Measurements from ENCODE around the gene USP10. TPM values are rescaled to one million over a fixed set of nuclear protein-coding genes. Genes with fewer than 3 reads are reported as not detected.

The USP10 gene
- total and polyA plus RNA-seq, 2 donors (not counting 1 experiment from before 2014, with no cell fraction given), result 48.9 to 134 TPM

DNA sequence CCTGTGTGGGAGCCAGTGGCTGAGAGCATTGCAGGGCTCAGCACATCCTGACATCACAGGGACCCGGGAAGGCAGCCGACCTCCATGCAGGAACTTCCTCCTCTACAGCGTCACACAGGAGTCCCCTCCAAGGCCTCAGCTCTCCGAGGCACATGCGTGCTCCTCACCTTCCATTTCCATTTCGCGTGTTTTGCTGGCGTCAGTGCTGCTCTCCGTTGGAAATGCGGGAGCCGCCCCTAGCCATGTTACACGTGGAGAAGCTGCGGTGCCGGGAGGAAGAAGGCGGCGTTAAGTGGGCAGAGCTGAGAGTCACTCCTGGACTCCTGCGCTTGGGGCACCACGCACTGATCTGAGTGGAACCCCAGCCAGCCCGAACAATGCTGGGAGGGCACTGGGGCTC is 94.8 kb downstream of the USP10 start:
- DNase-seq (no peak), ATAC-seq (ENCODE audit: low read depth) (no peak)
- ChIA-PET CTCF (no interaction called here), POLR2A (no interaction called here)
- Histone ChIP-seq H3K9ac (ENCODE audit: low read length) (no peak overlapping the region), H3K4me1 (ENCODE audit: control insufficient read depth in 2 of 2, insufficient read depth in 2 of 2, low read length in 2 of 2) (no peaks in the 10 kb centered on the region), H2AFZ (ENCODE audit: insufficient read depth, low read depth, low read length, poor library complexity, severe bottlenecking) (no peak overlapping the region), H3K4me3 (ENCODE audit: control extremely low read depth in 1 of 5, extremely low read depth in 1 of 5, insufficient read depth in 1 of 5, low read depth in 2 of 5, low read length in 4 of 5) (no peak overlapping the region), H3K27me3 (replicated peaks in 1 of 4; ENCODE audit: control extremely low read depth in 1 of 4, control insufficient read depth in 3 of 4, insufficient read depth in 4 of 4, low read length in 3 of 4) (no peaks in the 10 kb centered on the region), H3K36me3 (replicated peaks in 1 of 2; ENCODE audit: control extremely low read depth in 1 of 2, control insufficient read depth in 1 of 2, extremely low read depth in 1 of 2, insufficient read depth in 2 of 2, low read length in 1 of 2) (no peaks in the 10 kb centered on the region), H3K9me3 (ENCODE audit: control extremely low read depth in 1 of 3, control insufficient read depth in 2 of 3, insufficient read depth in 1 of 3, low read length in 2 of 3) (peaks cover 0 to 4% (median 0%) of the 10 kb centered on the region in 3 donors), H3K4me2 (replicated peaks; ENCODE audit: low read depth, low read length, poor library complexity, severe bottlenecking) (no peak overlapping the region), H3K27ac (ENCODE audit: low read length in 2 of 2) (no peak overlapping the region), H4K20me1 (ENCODE audit: control insufficient read depth, insufficient read depth, low read length, poor library complexity, severe bottlenecking) (no peaks in the 10 kb centered on the region), H3K79me2 (ENCODE audit: control insufficient read depth, insufficient read depth, low read length) (no peaks in the 10 kb centered on the region)
- intact Hi-C loops (cut with micrococcal nuclease), result no loop called here
- no peaks in the 10 kb centered on the region for H3K27me3 Mint-ChIP-seq
- H3K4me3 Mint-ChIP-seq, result no peak overlapping the region
- H3K27ac Mint-ChIP-seq, result no peak overlapping the region
- TF ChIP-seq, protein P1, sequence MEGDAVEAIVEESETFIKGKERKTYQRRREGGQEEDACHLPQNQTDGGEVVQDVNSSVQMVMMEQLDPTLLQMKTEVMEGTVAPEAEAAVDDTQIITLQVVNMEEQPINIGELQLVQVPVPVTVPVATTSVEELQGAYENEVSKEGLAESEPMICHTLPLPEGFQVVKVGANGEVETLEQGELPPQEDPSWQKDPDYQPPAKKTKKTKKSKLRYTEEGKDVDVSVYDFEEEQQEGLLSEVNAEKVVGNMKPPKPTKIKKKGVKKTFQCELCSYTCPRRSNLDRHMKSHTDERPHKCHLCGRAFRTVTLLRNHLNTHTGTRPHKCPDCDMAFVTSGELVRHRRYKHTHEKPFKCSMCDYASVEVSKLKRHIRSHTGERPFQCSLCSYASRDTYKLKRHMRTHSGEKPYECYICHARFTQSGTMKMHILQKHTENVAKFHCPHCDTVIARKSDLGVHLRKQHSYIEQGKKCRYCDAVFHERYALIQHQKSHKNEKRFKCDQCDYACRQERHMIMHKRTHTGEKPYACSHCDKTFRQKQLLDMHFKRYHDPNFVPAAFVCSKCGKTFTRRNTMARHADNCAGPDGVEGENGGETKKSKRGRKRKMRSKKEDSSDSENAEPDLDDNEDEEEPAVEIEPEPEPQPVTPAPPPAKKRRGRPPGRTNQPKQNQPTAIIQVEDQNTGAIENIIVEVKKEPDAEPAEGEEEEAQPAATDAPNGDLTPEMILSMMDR (IDR thresholded peaks at IDR 0.05), result no peak
- no peak for TF ChIP-seq EZH2 (IDR thresholded peaks at IDR 0.05; ENCODE audit: borderline replicate concordance, insufficient read depth, low read depth, low read length, poor library complexity, severe bottlenecking)
- no peaks in the 10 kb centered on the region for H3K9me3 Mint-ChIP-seq (ENCODE audit: insufficient read depth)
- WGBS (ENCODE audit: insufficient coverage), result 96% methylated on average over 19 of the region's 19 CpGs
- no peaks in the 10 kb centered on the region for H3K4me1 Mint-ChIP-seq

DNA sequence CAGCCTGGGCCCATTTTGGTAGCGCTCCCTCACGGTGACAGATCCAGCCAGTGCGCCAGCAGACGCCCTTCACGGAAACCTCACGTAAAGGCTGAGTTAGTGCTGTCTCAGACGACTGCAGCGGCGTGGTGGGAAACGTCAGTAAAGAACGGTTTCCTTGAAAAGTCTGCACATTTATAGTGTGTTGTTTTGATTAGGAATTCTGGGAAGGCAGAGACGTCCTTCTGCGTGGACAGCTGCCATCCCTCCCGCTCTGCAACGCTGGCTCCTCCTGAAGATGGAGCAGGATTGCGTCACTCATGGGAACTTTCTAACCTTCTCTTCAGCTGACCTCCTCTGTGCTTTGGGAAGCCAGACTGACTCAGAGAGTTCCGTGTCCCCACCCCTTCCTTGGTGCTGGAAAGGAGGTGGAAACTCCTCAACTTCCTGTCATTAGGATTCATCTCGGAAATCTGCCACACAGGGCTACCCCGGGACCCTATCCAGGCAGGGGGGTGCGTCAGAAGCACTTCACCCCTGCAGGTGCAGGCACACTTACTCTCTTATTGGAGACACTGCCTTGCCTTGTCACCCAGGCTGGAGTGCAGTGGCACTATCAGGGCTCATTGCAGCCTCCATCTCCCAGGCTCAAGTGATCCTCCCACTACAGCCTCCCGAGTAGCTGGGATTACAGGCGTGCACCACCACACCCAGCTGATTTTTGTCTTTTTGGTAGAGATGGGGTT is 95.7 kb downstream of the USP10 start:
- intact Hi-C loops (cut with micrococcal nuclease), result no loop called here
- Histone ChIP-seq H3K79me2 (ENCODE audit: control insufficient read depth, insufficient read depth, low read length) (no peaks in the 10 kb centered on the region), H3K9me3 (ENCODE audit: control extremely low read depth in 1 of 3, control insufficient read depth in 2 of 3, insufficient read depth in 1 of 3, low read length in 2 of 3) (peaks cover 0 to 4% (median 0%) of the 10 kb centered on the region in 3 donors), H3K4me2 (replicated peaks; ENCODE audit: low read depth, low read length, poor library complexity, severe bottlenecking) (no peak overlapping the region), H2AFZ (ENCODE audit: insufficient read depth, low read depth, low read length, poor library complexity, severe bottlenecking) (no peak overlapping the region), H3K27ac (ENCODE audit: low read length in 2 of 2) (no peak overlapping the region), H4K20me1 (ENCODE audit: control insufficient read depth, insufficient read depth, low read length, poor library complexity, severe bottlenecking) (no peaks in the 10 kb centered on the region), H3K27me3 (replicated peaks in 1 of 4; ENCODE audit: control extremely low read depth in 1 of 4, control insufficient read depth in 3 of 4, insufficient read depth in 4 of 4, low read length in 3 of 4) (no peaks in the 10 kb centered on the region), H3K9ac (ENCODE audit: low read length) (no peak overlapping the region), H3K4me1 (ENCODE audit: control insufficient read depth in 2 of 2, insufficient read depth in 2 of 2, low read length in 2 of 2) (no peaks in the 10 kb centered on the region), H3K36me3 (replicated peaks in 1 of 2; ENCODE audit: control extremely low read depth in 1 of 2, control insufficient read depth in 1 of 2, extremely low read depth in 1 of 2, insufficient read depth in 2 of 2, low read length in 1 of 2) (no peaks in the 10 kb centered on the region), H3K4me3 (ENCODE audit: control extremely low read depth in 1 of 5, extremely low read depth in 1 of 5, insufficient read depth in 1 of 5, low read depth in 2 of 5, low read length in 4 of 5) (no peak overlapping the region)
- no peaks in the 10 kb centered on the region for H3K27me3 Mint-ChIP-seq
- no peak overlapping the region for H3K27ac Mint-ChIP-seq
- TF ChIP-seq, protein P1 (IDR thresholded peaks at IDR 0.05), result no peak
- TF ChIP-seq EZH2 (IDR thresholded peaks at IDR 0.05; ENCODE audit: borderline replicate concordance, insufficient read depth, low read depth, low read length, poor library complexity, severe bottlenecking), result no peak
- ChIA-PET CTCF (no interaction called here), POLR2A (no interaction called here)
- no peak overlapping the region for H3K4me3 Mint-ChIP-seq
- 97% methylated on average over 19 of the region's 22 CpGs for WGBS (ENCODE audit: insufficient coverage)
- no peaks in the 10 kb centered on the region for H3K4me1 Mint-ChIP-seq
- DNase-seq, result no peak
- ATAC-seq (ENCODE audit: low read depth), result no peak
- H3K9me3 Mint-ChIP-seq (ENCODE audit: insufficient read depth), result no peaks in the 10 kb centered on the region

Measured in B cell (primary cell).